Neural cell (in vitro differentiated cells): Measurements from ENCODE around the gene DUSP22.

ENCODE experiments used
- POLR2AphosphoS5 ChIP-seq: IDR thresholded peaks from 2 replicates; pipeline ENCODE4 v1.6.1; 2012
- TF ChIP-seq, protein P1 (sequence below): fragments of 450-650 bp; IDR thresholded peaks from 2 replicates; pipeline ENCODE4 v1.5.1; 2014; ENCODE audit warnings: antibody characterized with exemption, mild to moderate bottlenecking, moderate library complexity; ENCODE audit not compliant: poor library complexity, severe bottlenecking

DNA sequence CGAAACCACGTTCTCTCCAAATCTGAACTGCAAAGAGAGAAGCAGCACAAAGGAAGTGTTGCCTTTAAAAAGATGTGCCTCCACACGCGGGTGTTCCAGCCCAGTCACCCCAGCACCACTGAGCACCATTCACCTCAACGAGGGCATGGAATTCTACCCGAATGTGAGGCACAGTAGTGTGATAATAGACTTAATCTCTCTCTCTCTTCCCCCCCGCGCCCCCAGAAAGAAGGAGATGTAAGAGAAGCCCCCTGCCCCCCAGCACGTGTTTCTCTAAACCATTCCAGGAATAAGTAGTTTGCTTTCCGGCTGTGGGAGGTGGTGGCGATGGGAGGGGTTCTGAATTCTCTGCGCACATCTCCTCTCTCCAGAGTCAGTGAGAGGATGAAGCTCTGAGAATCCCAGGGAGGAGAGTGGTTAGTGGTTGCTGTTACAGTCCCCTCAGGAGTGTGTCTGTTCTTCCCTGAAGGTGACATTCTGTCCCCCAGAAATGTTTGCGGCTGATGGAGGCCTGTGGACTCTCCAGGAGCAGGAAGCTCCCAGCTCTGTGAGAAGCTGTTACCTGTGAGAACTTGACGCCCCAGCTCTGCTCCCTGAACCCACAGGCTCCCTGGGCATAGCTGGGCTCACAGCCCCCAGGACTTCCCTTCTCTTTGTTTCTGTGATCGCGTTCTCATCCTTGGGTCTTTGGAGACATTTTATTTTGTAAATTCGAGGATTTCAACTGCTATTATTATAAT lies 75.8 kb downstream of the DUSP22 start:
- TF ChIP-seq, protein P1, sequence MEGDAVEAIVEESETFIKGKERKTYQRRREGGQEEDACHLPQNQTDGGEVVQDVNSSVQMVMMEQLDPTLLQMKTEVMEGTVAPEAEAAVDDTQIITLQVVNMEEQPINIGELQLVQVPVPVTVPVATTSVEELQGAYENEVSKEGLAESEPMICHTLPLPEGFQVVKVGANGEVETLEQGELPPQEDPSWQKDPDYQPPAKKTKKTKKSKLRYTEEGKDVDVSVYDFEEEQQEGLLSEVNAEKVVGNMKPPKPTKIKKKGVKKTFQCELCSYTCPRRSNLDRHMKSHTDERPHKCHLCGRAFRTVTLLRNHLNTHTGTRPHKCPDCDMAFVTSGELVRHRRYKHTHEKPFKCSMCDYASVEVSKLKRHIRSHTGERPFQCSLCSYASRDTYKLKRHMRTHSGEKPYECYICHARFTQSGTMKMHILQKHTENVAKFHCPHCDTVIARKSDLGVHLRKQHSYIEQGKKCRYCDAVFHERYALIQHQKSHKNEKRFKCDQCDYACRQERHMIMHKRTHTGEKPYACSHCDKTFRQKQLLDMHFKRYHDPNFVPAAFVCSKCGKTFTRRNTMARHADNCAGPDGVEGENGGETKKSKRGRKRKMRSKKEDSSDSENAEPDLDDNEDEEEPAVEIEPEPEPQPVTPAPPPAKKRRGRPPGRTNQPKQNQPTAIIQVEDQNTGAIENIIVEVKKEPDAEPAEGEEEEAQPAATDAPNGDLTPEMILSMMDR: no peak
- TF ChIP-seq POLR2AphosphoS5: no peak
